Fibroblast of mammary gland (primary cell): ENCODE measurements around the gene TMEM98.
"Not testable (repeated sequence)": the region's sequence is repeated elsewhere in the genome, so short reads cannot be mapped to it uniquely, and the experiment has no call there.

Experiments
- DNase-seq: peaks from one replicate; pipeline ENCODE4 v3.0.0-alpha.2; 2010; ENCODE audit warnings: low read depth
- H3K4me3 ChIP-seq: 2 replicates; pipeline ENCODE4 v1.5.1; 2011; ENCODE audit warnings: low read depth, mild to moderate bottlenecking, low read length, moderate library complexity; ENCODE audit not compliant: control insufficient read depth
- CTCF ChIP-seq: conservative IDR thresholded peaks from 2 replicates; pipeline ENCODE4 v1.5.1; 2011; ENCODE audit warnings: low read depth, low read length, inconsistent platforms; ENCODE audit not compliant: control insufficient read depth, insufficient read depth

TMEM98 gene

GRCh38 chr17:32976605-32977004 lies 48.7 kb downstream of the TMEM98 start:
- no peak for TF ChIP-seq CTCF
- H3K4me3 ChIP-seq, result no peak overlapping the region
- no peak for DNase-seq

GRCh38 chr17:32980230-32980629 lies 52.3 kb downstream of the TMEM98 start:
- TF ChIP-seq CTCF, result no peak
- DNase-seq, result no peak
- H3K4me3 ChIP-seq, result no peak overlapping the region

- DNase-seq, H3K4me3 ChIP-seq: not testable (repeated sequence)
Observed at GRCh38 chr17:32981611-32982010, 53.7 kb downstream of the TMEM98 start.

- no peak overlapping the region for H3K4me3 ChIP-seq
- no peak for TF ChIP-seq CTCF
- no peak for DNase-seq
Observed at GRCh38 chr17:32985050-32985756, 57.2 kb downstream of the TMEM98 start.

GRCh38 chr17:32987453-32987805 lies 59.5 kb downstream of the TMEM98 start:
- H3K4me3 ChIP-seq, DNase-seq: not testable (repeated sequence)

GRCh38 chr17:32987868-32988267 lies 59.9 kb downstream of the TMEM98 start:
- not testable (repeated sequence) for H3K4me3 ChIP-seq, DNase-seq

- TF ChIP-seq CTCF, result no peak
- DNase-seq, result no peak
- H3K4me3 ChIP-seq, result no peak overlapping the region
Observed at GRCh38 chr17:32988481-32989101, 60.6 kb downstream of the TMEM98 start.

- no peak for DNase-seq
- H3K4me3 ChIP-seq, result no peak overlapping the region
- TF ChIP-seq CTCF, result no peak
Observed at GRCh38 chr17:32992321-32993033, 64.5 kb downstream of the TMEM98 start.
